ENCODE data around the gene LBR. TPM values are rescaled to one million over a fixed set of nuclear protein-coding genes. Genes with fewer than 3 reads are reported as not detected.

Gene LBR
- total RNA-seq, 3 donors from 2014 or later (not counting 1 experiment from before 2014, with no cell fraction given), result 161 to 179 (median 178) TPM

- intact Hi-C loops (cut with micrococcal nuclease), result loop anchor here (1.0 to 2.0 kb wide), 3 partner anchors 17 to 32 kb away; no protein-coding TSS in a partner anchor
- H3K4me1 ChIP-seq (ENCODE audit: control insufficient read depth, insufficient read depth, low read length), result peaks cover 36% of the 10 kb centered on the region
- no peaks in the 10 kb centered on the region for H3K27me3 ChIP-seq (ENCODE audit: control insufficient read depth, insufficient read depth, low read length)
- Mint-ChIP-seq H3K27me3 (ENCODE audit: low read depth in 2 of 2) (no peaks in the 10 kb centered on the region), H3K9me3 (no peaks in the 10 kb centered on the region), H3K4me3 (peak overlapping the region; percentile 89), H3K36me3 (no peaks in the 10 kb centered on the region), H3K4me1 (peaks cover 45 to 48% of the 10 kb centered on the region in 2 donors), H3K27ac (peak overlapping the region; percentile 88 to 90)
- DNase-seq (peak; percentile 87 to 95), ATAC-seq (peak; percentile 88 to 96 (median 92))
- under 1% methylated on average over 81 of the region's 81 CpGs for WGBS (ENCODE audit: insufficient coverage)
- no peak for TF ChIP-seq CTCF (IDR thresholded peaks at IDR 0.05)
- peak overlapping the region; percentile 91 for H3K27ac ChIP-seq (ENCODE audit: low read length)
- no peaks in the 10 kb centered on the region for H3K36me3 ChIP-seq (ENCODE audit: control insufficient read depth, insufficient read depth, low read length)
- no peaks in the 10 kb centered on the region for H3K9me3 ChIP-seq (ENCODE audit: control insufficient read depth, insufficient read depth, low read length)
- peak overlapping the region; percentile 76 for H3K4me3 ChIP-seq (ENCODE audit: low read length)
Observed at GRCh38 chr1:225428068-225428880, 436 bp upstream of the LBR start.

GRCh38 chr1:225426395-225427234 is 1.2 kb downstream of the LBR start:
- Histone ChIP-seq H3K4me1 (ENCODE audit: control insufficient read depth, insufficient read depth, low read length) (peaks cover 36% of the 10 kb centered on the region), H3K27ac (ENCODE audit: low read length) (peak overlapping the region; percentile 60), H3K4me3 (ENCODE audit: low read length) (peak overlapping the region; percentile 62), H3K9me3 (ENCODE audit: control insufficient read depth, insufficient read depth, low read length) (no peaks in the 10 kb centered on the region), H3K27me3 (ENCODE audit: control insufficient read depth, insufficient read depth, low read length) (no peaks in the 10 kb centered on the region), H3K36me3 (ENCODE audit: control insufficient read depth, insufficient read depth, low read length) (peaks cover 6% of the 10 kb centered on the region)
- Mint-ChIP-seq H3K27ac (peak overlapping the region; percentile 71 to 90), H3K36me3 (no peaks in the 10 kb centered on the region), H3K9me3 (no peaks in the 10 kb centered on the region), H3K27me3 (ENCODE audit: low read depth in 2 of 2) (no peaks in the 10 kb centered on the region), H3K4me1 (peaks cover 62 to 65% of the 10 kb centered on the region in 2 donors), H3K4me3 (peak overlapping the region; percentile 91)
- no peak for ATAC-seq
- 2% methylated on average over 36 of the region's 36 CpGs for WGBS (ENCODE audit: insufficient coverage)
- intact Hi-C loops (cut with micrococcal nuclease), result no loop called here
- DNase-seq, result peak in 1 of 2 donors; percentile 61
- TF ChIP-seq CTCF (IDR thresholded peaks at IDR 0.05), result no peak

- Histone ChIP-seq H3K4me3 (ENCODE audit: low read length) (no peak overlapping the region), H3K9me3 (ENCODE audit: control insufficient read depth, insufficient read depth, low read length) (no peaks in the 10 kb centered on the region), H3K36me3 (ENCODE audit: control insufficient read depth, insufficient read depth, low read length) (peaks cover 13% of the 10 kb centered on the region), H3K27me3 (ENCODE audit: control insufficient read depth, insufficient read depth, low read length) (no peaks in the 10 kb centered on the region), H3K4me1 (ENCODE audit: control insufficient read depth, insufficient read depth, low read length) (peaks cover 36% of the 10 kb centered on the region), H3K27ac (ENCODE audit: low read length) (no peak overlapping the region)
- DNase-seq (no peak), ATAC-seq (no peak)
- H3K9me3 Mint-ChIP-seq, result no peaks in the 10 kb centered on the region
- 5% methylated on average over 3 of the region's 5 CpGs for WGBS (ENCODE audit: insufficient coverage)
- peak overlapping the region; percentile 71 to 90 for H3K27ac Mint-ChIP-seq
- H3K4me1 Mint-ChIP-seq, result peaks cover 62 to 67% of the 10 kb centered on the region in 2 donors
- no peak for TF ChIP-seq CTCF (IDR thresholded peaks at IDR 0.05)
- H3K27me3 Mint-ChIP-seq (ENCODE audit: low read depth in 2 of 2), result no peaks in the 10 kb centered on the region
- H3K4me3 Mint-ChIP-seq, result peak overlapping the region; percentile 91
- no peaks in the 10 kb centered on the region for H3K36me3 Mint-ChIP-seq
- intact Hi-C loops (cut with micrococcal nuclease), result no loop called here
Observed at GRCh38 chr1:225425201-225425786, 2.5 kb downstream of the LBR start.

Data from natural killer cell (primary cell).